ENCODE data around the gene SHANK1.

DNA sequence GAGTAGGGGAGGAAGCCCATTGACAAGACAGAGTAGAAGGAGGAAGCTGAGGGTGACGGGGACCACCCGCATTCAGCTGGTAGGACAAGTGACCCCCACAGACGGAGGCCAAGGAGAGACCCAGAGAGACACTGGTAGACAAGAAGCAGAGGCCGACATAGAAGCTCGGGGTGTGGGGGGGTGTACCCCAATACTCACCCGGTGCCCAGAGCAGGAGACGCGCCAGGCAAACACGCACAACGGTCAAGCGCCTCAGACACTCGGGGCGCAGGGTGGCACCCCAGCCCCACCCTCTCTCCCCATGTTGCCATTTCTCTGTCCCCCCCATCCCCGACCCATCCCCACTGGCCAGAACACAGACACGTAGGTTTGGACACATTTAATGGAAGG, 23.5 kb downstream of the SHANK1 start:
- TF ChIP-seq CTCF (IDR thresholded peaks at IDR 0.05): no peak
- TF ChIP-seq POLR2AphosphoS5 (IDR thresholded peaks at IDR 0.05): no peak
- no peak for TF ChIP-seq POLR2A (IDR thresholded peaks at IDR 0.05; ENCODE audit: low read depth)
- TF ChIP-seq EP300 (IDR thresholded peaks at IDR 0.05): no peak

Data from esophagus muscularis mucosa (tissue), 4 donors.